Nucleus accumbens (tissue), 56 donors: Measurements from ENCODE around the gene PDCD2L.
"Not testable (repeated sequence)": the region's sequence is repeated elsewhere in the genome, so short reads cannot be mapped to it uniquely, and the experiment has no call there.

Source experiments
- DNase-seq, 56 donors: peaks; one replicate each; lab custom pipeline; 2025; lab: John Stamatoyannopoulos, UW

Gene PDCD2L

GRCh38 chr19:34409189-34410164 lies 5.3 kb downstream of the PDCD2L start:
- DNase-seq: no peak

- DNase-seq: no peak
These were observed 7.0 kb downstream of the PDCD2L start for GRCh38 chr19:34411216-34411615.

DNA sequence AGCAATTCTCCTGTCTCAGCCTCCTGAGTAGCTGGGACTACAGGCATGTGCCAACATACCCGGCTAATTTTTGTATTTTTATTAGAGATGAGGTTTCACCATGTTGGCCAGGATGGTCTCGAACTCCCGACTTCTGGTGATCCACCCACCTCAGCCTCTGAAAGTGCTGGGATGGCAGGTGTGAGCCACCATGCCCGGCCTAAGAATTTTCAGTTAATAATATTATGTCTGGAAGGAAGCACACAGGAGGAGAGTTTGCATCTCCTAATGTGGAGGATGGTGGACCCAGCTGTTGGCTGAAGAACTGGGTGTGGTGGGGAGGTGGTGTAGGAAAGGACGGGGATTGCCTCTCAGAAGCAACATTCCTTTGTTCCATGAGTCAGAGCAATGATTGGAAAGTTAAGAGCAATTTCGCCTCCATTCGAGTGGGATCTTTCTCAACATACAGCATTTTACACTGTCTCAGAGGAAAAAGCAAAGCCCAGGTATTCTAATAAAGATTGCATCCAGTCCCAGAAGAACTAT lies 11.9 kb downstream of the PDCD2L start:
- no peak for DNase-seq

- no peak for DNase-seq
These were observed 14.1 kb downstream of the PDCD2L start for GRCh38 chr19:34418300-34418699.

DNA sequence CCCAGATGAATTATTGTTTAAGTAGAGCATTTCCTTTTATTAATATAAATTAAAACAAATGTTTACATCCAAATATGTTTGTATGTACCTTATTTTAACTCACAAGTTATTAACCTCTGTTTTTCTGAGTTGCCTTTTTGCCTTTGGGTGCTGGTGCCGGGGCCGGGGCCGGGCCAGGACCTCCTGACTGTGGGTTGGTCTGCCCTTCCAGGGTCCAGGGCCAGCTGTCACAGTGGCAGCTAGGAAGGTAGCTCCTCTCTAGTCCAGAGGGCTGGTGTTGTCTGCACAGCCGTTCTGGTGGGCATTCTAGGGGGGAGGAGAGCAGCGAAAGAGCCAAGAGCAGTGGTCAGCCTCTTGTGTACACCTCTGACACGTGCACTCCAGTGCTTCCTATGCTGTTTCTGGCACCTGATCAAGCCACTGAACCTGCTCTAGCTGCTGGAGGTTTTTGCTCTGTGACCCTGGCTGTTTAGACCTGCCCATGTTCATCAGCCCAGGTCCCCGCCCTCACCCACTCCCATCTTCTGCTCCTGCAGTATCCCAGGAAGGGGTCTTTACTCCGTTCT lies 22.0 kb downstream of the PDCD2L start:
- no peak for DNase-seq

DNA sequence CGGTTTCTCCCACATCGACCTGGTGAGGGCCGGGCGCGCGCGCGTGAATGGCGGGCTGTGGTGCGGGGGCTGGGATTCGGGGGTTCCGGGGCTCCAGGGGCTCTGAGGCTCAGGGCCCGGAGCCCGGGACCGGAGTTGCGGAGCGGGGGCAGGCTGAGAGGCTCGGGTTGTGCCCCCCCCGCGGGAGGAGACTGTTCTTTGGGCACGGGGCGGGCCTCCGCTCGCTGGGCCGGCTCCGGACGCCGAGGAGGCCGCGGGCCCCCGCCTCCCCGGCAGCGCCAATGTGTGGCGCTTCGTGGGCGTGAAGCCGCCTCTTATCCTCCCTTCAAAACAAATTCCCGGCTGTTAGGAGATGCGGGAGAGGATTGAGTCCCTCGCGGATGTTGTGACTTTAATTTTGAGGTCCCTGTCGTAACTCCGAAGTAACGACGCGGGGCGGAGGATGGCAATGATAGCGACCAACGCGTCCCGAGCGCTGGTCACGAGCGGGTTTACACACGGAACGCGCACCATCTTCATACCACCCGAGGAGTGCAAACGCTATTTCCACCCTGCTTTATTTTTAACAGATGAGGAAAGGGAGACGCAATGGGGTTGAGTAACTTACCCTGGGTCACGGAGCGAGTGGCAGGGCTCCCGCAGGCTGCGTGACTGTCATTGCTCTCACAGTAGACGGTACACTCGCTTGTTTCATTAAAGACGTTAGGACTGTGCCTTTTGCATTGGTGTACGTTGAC lies 24.5 kb downstream of the PDCD2L start:
- peak in 27 of 56 donors; percentile 7 to 69 (median 38) for DNase-seq

DNA sequence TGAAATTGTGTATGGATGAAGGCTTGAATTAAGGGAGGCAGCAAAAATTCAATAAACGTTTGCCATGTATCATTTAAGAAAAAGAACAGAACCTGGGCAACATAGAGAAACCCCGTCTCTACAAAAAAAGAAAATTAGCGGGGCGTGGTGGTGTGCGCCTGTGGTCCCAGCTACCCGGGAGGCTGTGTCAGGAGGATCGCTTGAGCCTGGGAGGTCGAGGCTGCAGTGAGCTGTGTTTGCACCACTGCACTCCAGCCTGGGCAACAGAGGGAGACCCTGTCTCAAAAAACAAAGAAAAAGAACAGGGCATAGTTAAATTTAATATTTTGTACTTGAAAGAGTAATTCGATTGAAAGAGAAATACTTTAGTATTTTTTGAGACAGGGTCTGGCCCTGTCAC lies 25.4 kb downstream of the PDCD2L start:
- no peak for DNase-seq

DNA sequence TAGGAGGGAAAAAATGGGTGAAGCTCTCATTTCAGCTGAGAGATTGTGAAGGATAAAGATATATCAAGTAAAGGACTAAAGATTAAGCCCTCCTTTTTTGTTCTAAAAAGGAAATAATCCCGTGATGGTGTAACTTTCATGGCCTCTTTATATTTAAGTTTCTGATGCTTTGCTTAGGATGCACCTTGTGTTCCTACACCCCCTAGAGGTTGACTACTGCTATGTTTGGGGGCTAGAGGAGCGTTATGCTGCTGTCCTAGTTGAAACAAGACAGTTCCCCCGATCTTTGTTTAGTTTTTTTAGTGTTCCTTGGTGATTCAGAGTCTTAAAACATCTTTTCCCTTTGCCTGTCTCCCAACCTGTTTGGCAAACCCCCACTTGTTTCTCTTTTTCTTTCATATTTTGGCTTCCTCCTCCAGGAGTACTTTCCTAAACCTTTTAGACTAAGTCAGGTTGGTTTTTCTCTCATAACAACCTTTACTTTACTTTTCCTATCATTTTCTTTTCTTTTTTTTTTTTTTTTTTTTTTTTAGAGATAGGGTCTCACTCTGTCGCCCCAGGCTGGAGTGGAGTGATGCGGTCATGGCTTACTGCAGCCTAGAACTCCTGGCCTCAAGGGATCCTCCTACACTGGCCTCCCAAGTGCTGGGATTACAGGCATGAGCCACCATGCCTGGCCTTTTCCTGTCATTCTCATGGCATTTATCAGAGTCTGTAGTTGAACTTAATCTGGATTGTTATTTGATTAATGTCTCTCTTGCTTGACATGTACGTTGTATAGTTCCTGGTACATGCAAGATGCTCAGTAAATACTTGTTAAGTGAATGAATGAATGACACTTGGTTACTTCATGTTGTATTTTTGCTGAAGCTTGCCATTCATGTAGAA lies 26.8 kb downstream of the PDCD2L start:
- DNase-seq: no peak

- no peak for DNase-seq
These were observed 27.6 kb downstream of the PDCD2L start for GRCh38 chr19:34431681-34432402.

- DNase-seq: no peak
These were observed 28.6 kb downstream of the PDCD2L start for GRCh38 chr19:34432797-34433196.

- DNase-seq: no peak
These were observed 32.5 kb downstream of the PDCD2L start for GRCh38 chr19:34436716-34437115.

- no peak for DNase-seq
These were observed 44.0 kb downstream of the PDCD2L start for GRCh38 chr19:34448191-34448590.

GRCh38 chr19:34452723-34453122 lies 48.5 kb downstream of the PDCD2L start:
- no peak for DNase-seq

GRCh38 chr19:34454091-34454490 lies 49.9 kb downstream of the PDCD2L start:
- DNase-seq: no peak

DNA sequence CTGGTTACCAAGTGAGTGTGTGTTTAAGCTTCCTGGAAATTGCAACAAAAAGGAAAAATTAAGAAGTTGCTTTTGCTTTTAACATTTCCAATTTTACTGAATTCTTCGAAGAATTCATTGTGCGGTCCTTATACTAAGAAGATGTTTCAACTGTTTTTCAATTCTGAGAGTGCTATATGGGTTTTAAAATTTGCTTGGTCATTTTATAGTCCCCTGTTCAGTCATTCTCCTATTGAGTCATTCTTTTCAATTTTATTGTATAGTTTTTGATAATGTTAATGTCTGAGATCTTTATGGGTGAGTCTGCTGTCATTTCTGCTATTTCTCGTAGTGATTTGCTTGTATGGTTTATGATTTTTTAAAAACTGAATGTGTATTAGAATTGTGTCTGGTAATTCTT lies 50.5 kb downstream of the PDCD2L start:
- no peak for DNase-seq

DNA sequence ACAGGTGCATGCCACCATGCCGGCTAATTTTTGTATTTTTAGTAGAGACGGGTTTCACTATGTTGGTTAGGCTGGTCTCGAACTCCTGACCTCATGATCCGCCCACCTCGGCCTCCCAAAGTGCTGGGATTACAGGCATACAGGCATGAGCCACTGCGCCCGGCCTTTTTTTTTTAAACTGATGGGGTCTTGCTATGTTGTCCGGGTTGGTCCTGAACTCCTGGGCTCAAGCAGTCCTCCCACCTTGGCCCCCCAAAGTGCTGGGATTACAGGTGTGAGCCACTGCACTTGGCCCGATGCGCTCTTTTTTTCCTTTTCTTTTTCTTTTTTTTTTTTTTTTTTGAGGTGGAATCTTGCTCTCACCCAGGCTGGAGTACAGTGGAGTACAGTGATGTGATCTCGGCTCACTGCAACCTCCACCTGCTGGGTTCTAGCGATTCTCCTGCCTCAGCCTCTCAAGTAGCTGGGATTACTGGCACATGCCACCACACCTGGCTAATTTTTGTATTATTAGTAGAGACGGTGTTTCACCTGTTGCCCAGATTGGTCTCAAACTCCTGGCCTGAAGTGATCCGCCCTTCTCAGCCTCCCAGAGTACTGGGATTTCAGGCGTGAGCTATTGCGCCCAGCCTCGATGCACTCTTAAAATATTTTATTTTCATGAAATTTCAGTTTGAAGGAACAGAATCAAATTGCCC lies 51.7 kb downstream of the PDCD2L start:
- DNase-seq: not testable (repeated sequence)

- no peak for DNase-seq
These were observed 53.2 kb downstream of the PDCD2L start for GRCh38 chr19:34457446-34457845.

- DNase-seq: no peak
These were observed 54.5 kb downstream of the PDCD2L start for GRCh38 chr19:34458677-34459076.

- DNase-seq: no peak
These were observed 55.4 kb downstream of the PDCD2L start for GRCh38 chr19:34459614-34460013.
